Liver (tissue), 9 donors: ENCODE data around the gene MUC13. TPM values are rescaled to one million over a fixed set of nuclear protein-coding genes. Genes with fewer than 3 reads are reported as not detected.

ENCODE experiments used
- DNase-seq: peaks from one replicate; pipeline ENCODE4 v3.0.0-alpha.2; 2017; ENCODE audit warnings: low spot score
- H3K27ac ChIP-seq, 2 donors: one replicate each; pipeline ENCODE4 v1.7.0; 2013; ENCODE audit warnings: inconsistent platforms in 2 of 2, low read length in 2 of 2, control low read depth in 1 of 2, low read depth in 1 of 2, mild to moderate bottlenecking in 1 of 2
- H3K27me3 ChIP-seq, 4 donors: one replicate each; pipeline versions ENCODE4 v1.6.1 to v1.7.0; 2013; ENCODE audit warnings: low read length in 3 of 4, inconsistent platforms in 1 of 4, mild to moderate bottlenecking in 1 of 4, moderate library complexity in 1 of 4; ENCODE audit not compliant: control insufficient read depth in 4 of 4, insufficient read depth in 4 of 4
- H3K36me3 ChIP-seq, 4 donors: one replicate each; pipeline versions ENCODE4 v1.6.1 to v1.7.0; 2013; ENCODE audit warnings: low read length in 3 of 4, mild to moderate bottlenecking in 3 of 4, low read depth in 1 of 4, moderate library complexity in 1 of 4; ENCODE audit not compliant: control insufficient read depth in 4 of 4, insufficient read depth in 3 of 4
- H3K4me1 ChIP-seq, 4 donors: one replicate each; pipeline versions ENCODE4 v1.6.1 to v1.7.0; 2013; ENCODE audit warnings: low read length in 3 of 4, mild to moderate bottlenecking in 3 of 4, moderate library complexity in 1 of 4; ENCODE audit not compliant: control insufficient read depth in 4 of 4, insufficient read depth in 4 of 4
- H3K4me3 ChIP-seq, 3 donors: one replicate each; pipeline versions ENCODE4 v1.6.1 to v1.7.0; 2013; ENCODE audit warnings: low read length in 3 of 3, control low read depth in 1 of 3, low read depth in 1 of 3, mild to moderate bottlenecking in 1 of 3
- H3K9ac ChIP-seq, 2 donors: one replicate each; pipeline ENCODE4 v1.7.0; 2013; ENCODE audit warnings: low read length in 2 of 2, mild to moderate bottlenecking in 2 of 2, moderate library complexity in 2 of 2, control low read depth in 1 of 2, low read depth in 1 of 2
- H3K9me3 ChIP-seq, 4 donors: one replicate each; pipeline versions ENCODE4 v1.6.1 to v1.7.0; 2013; ENCODE audit warnings: low read length in 3 of 4; ENCODE audit not compliant: control insufficient read depth in 4 of 4
- EGR1 ChIP-seq, 2 donors: IDR thresholded peaks; 2 replicates each; pipeline ENCODE4 v1.6.1; 2016 to 2018; ENCODE audit warnings: antibody characterized with exemption in 2 of 2, low read depth in 2 of 2
- FOXA2 ChIP-seq: IDR thresholded peaks from 2 replicates; pipeline ENCODE4 v1.6.1; 2016; ENCODE audit warnings: antibody characterized with exemption
- GABPA ChIP-seq, 2 donors: IDR thresholded peaks in 1 of 2; conservative IDR thresholded peaks in 1 of 2; 2 replicates each; pipeline ENCODE4 v1.6.1; 2016; ENCODE audit warnings: antibody characterized with exemption in 2 of 2, mild to moderate bottlenecking in 1 of 2, moderate library complexity in 1 of 2
- HNF4G ChIP-seq: IDR thresholded peaks from 2 replicates; pipeline ENCODE4 v1.6.1; 2016; ENCODE audit warnings: antibody characterized with exemption
- JUND ChIP-seq, 2 donors: IDR thresholded peaks; 2 replicates each; pipeline ENCODE4 v1.6.1; 2016; ENCODE audit warnings: antibody characterized with exemption in 2 of 2
- NR2F2 ChIP-seq: IDR thresholded peaks from 2 replicates; pipeline ENCODE4 v1.6.1; 2016; ENCODE audit warnings: antibody characterized with exemption
- RXRA ChIP-seq, 2 donors: IDR thresholded peaks; 2 replicates each; pipeline ENCODE4 v1.6.1; 2017 to 2018; ENCODE audit warnings: antibody characterized with exemption in 2 of 2, mild to moderate bottlenecking in 1 of 2
- SP1 ChIP-seq: IDR thresholded peaks from 2 replicates; pipeline ENCODE4 v1.6.1; 2018; ENCODE audit warnings: antibody characterized with exemption, mild to moderate bottlenecking
- TAF1 ChIP-seq: conservative IDR thresholded peaks from 2 replicates; pipeline ENCODE4 v1.6.1; 2016; ENCODE audit warnings: antibody characterized with exemption, mild to moderate bottlenecking
- WGBS: extraction: QIAGEN DNeasy Blood & Tissue Kit; methylation state at CpG from one replicate; pipeline ENCODE4 v1.1.7; 2013; 5-methylcytosine and 5-hydroxymethylcytosine counted together
- polyA plus RNA-seq, 2 donors: library from polyadenylated mRNA; stranded (reverse) in 1 of 2; unstranded in 1 of 2; fragments of 200-250 nt in 1 of 2; fragments of >200 nt in 1 of 2; fragmentation: Nextera tagmentation in 1 of 2; extraction: Ambion mirVana in 1 of 2; gene quantifications; one replicate each; pipeline versions ENCODE4 v1.2.1 to v1.2.3, GENCODE V29; 2013 to 2015
- total RNA-seq, 2 donors: library from RNA; depleted of rRNA; stranded (reverse); fragments of >200 nt; gene quantifications; one replicate each; pipeline ENCODE4 v1.2.3, GENCODE V29; 2014
- TF ChIP-seq, protein P1 (sequence below): IDR thresholded peaks from 2 replicates; pipeline ENCODE4 v1.6.1; 2016; ENCODE audit warnings: antibody characterized with exemption, mild to moderate bottlenecking
- TF ChIP-seq, protein P2 (sequence below): IDR thresholded peaks from 2 replicates; pipeline ENCODE4 v1.6.1; 2016; ENCODE audit warnings: antibody characterized with exemption
- TF ChIP-seq, protein P3 (sequence below): IDR thresholded peaks from 2 replicates; pipeline ENCODE4 v1.6.1; 2016; ENCODE audit warnings: antibody characterized with exemption
- donor health status: healthy.
- donor health status: healthy.
- donor health status: healthy.
- donor health status: healthy.
- donor health status: healthy.

Gene MUC13
- total and polyA plus RNA-seq, 4 donors, result under 0.01 to 0.45 TPM; not detected in 2

DNA sequence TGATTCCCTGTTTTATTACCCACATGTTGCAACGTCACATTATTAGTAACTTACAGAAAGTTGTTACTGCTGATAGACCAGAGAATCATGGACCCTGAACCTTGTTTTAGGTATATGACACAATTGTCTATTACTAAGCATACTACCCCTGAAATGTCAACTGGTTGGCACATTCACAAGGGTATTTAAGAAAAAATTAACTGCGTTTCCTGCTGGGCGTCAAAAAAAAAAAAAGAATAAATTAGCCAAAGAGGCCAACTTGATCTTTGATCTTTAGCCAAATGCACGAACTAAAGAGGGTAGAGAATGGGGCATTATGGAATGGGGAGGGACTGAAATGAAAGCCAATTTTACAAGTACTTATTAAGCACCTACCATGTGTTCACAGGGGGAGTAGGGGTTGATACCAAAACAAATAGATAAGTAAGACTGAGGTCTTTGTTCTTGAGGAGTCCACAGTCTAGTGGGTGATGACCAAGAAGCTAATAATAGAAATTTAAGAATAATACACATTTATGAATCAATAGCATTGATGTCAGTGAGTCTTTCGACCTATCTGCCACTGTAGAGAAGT lies 17.8 kb upstream of the MUC13 start:
- Histone ChIP-seq H3K27me3 (no peaks in the 10 kb centered on the region), H3K4me3 (no peak overlapping the region), H3K4me1 (no peaks in the 10 kb centered on the region), H3K27ac (no peak overlapping the region), H3K9ac (no peak overlapping the region), H3K36me3 (no peaks in the 10 kb centered on the region), H3K9me3 (no peaks in the 10 kb centered on the region)
- 75% methylated on average over 5 of the region's 5 CpGs for WGBS
- DNase-seq, result no peak
- TF ChIP-seq, protein P1, sequence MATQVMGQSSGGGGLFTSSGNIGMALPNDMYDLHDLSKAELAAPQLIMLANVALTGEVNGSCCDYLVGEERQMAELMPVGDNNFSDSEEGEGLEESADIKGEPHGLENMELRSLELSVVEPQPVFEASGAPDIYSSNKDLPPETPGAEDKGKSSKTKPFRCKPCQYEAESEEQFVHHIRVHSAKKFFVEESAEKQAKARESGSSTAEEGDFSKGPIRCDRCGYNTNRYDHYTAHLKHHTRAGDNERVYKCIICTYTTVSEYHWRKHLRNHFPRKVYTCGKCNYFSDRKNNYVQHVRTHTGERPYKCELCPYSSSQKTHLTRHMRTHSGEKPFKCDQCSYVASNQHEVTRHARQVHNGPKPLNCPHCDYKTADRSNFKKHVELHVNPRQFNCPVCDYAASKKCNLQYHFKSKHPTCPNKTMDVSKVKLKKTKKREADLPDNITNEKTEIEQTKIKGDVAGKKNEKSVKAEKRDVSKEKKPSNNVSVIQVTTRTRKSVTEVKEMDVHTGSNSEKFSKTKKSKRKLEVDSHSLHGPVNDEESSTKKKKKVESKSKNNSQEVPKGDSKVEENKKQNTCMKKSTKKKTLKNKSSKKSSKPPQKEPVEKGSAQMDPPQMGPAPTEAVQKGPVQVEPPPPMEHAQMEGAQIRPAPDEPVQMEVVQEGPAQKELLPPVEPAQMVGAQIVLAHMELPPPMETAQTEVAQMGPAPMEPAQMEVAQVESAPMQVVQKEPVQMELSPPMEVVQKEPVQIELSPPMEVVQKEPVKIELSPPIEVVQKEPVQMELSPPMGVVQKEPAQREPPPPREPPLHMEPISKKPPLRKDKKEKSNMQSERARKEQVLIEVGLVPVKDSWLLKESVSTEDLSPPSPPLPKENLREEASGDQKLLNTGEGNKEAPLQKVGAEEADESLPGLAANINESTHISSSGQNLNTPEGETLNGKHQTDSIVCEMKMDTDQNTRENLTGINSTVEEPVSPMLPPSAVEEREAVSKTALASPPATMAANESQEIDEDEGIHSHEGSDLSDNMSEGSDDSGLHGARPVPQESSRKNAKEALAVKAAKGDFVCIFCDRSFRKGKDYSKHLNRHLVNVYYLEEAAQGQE, result no peak
- no peak for TF ChIP-seq RXRA (IDR thresholded peaks at IDR 0.05)
- TF ChIP-seq GABPA (IDR thresholded peaks at IDR 0.05 in 1 of 2, conservative IDR thresholded peaks at IDR 0.05 in 1 of 2), result no peak
- no peak for TF ChIP-seq TAF1
- TF ChIP-seq, protein P2, sequence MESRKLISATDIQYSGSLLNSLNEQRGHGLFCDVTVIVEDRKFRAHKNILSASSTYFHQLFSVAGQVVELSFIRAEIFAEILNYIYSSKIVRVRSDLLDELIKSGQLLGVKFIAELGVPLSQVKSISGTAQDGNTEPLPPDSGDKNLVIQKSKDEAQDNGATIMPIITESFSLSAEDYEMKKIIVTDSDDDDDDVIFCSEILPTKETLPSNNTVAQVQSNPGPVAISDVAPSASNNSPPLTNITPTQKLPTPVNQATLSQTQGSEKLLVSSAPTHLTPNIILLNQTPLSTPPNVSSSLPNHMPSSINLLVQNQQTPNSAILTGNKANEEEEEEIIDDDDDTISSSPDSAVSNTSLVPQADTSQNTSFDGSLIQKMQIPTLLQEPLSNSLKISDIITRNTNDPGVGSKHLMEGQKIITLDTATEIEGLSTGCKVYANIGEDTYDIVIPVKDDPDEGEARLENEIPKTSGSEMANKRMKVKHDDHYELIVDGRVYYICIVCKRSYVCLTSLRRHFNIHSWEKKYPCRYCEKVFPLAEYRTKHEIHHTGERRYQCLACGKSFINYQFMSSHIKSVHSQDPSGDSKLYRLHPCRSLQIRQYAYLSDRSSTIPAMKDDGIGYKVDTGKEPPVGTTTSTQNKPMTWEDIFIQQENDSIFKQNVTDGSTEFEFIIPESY, result no peak
- TF ChIP-seq JUND (IDR thresholded peaks at IDR 0.05), result no peak
- no peak for TF ChIP-seq EGR1 (IDR thresholded peaks at IDR 0.05; ENCODE audit: low read depth in 2 of 2)
- no peak for TF ChIP-seq SP1
- no peak for TF ChIP-seq NR2F2

DNA sequence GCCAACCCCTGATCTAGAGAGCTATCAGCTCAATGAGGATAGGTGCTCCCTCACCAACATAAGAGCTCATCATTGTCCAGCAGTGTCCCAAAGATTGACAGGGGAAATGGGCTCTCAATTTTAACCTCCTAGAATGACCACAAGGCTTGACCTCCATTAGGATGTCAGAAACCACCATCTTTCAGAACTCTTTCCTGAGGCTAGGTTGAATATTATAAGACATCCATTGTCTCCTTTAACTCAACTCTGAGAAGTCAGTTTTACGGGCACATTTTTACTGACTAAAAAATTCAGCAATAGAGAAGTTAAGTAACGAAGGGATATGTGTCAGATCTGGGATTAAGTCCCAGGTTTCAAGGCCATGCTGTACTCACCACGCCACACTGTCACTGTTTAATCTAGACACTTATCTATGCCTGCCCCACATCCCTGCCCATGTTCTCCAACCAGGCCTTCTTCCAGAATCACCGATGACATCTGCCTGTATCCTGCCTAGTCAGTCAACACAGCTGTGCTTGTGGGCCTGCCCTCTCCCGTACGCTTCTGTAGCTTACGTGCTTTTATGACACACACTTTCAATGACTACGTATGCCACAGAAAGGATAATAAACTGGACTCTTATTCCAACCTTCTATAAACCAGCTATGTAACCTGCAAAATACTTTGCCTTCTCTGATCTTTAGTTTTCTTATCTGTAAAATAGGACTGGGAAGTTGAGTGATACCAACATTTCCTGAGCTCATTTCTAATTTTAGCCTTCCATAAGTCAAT lies 17.1 kb upstream of the MUC13 start:
- Histone ChIP-seq H3K36me3 (no peaks in the 10 kb centered on the region), H3K4me1 (no peaks in the 10 kb centered on the region), H3K9me3 (no peaks in the 10 kb centered on the region), H3K9ac (no peak overlapping the region), H3K4me3 (no peak overlapping the region), H3K27ac (no peak overlapping the region), H3K27me3 (no peaks in the 10 kb centered on the region)
- no peak for DNase-seq
- TF ChIP-seq TAF1 (no peak), HNF4G (no peak), SP1 (no peak), FOXA2 (no peak)
- TF ChIP-seq, protein P2, result no peak
- TF ChIP-seq, protein P1, result no peak
- TF ChIP-seq, protein P3, sequence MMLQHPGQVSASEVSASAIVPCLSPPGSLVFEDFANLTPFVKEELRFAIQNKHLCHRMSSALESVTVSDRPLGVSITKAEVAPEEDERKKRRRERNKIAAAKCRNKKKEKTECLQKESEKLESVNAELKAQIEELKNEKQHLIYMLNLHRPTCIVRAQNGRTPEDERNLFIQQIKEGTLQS, result no peak
- 85% methylated on average over 8 of the region's 8 CpGs for WGBS
